GM18508 (cell line): ENCODE results near the gene OR6J1.
"Not testable (repeated sequence)": the region's sequence is repeated elsewhere in the genome, so short reads cannot be mapped to it uniquely, and the experiment has no call there.

ENCODE experiments used
- ATAC-seq: cut with Tn5 transposase; IDR thresholded peaks from one replicate; pipeline ENCODE4 v1.9.1; 2021; ENCODE audit warnings: moderate number of reproducible peaks; ENCODE audit not compliant: insufficient read depth, unreplicated experiment

The OR6J1 gene

DNA sequence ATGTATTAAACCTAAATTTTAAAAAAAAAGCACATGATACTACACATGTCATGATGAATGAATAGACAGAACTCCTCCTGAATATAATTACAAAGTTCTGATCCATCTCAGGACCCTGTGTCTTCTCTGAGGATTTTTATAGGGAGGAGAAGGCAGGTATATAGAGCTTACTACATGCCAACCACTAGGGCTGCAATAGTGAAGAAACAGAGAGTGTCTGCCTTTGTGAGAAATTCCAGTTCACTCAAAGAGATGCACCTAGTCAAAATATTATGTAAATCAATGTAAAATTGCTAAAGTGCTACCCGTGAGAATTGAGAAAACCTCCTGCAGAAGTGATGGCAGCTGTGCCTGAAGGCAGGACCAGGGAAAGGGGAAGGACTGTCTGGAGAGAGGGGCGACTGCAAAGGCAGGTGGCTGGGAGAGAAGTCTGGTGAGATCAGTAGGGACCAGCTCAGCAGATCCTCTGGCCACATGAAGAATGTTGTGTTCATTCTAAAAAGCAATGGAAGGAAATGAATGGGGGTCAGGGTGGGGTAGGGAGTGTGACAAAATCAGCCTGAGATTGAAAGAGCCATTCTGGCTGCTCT is 31.0 kb downstream of the OR6J1 start:
- no peak for ATAC-seq

DNA sequence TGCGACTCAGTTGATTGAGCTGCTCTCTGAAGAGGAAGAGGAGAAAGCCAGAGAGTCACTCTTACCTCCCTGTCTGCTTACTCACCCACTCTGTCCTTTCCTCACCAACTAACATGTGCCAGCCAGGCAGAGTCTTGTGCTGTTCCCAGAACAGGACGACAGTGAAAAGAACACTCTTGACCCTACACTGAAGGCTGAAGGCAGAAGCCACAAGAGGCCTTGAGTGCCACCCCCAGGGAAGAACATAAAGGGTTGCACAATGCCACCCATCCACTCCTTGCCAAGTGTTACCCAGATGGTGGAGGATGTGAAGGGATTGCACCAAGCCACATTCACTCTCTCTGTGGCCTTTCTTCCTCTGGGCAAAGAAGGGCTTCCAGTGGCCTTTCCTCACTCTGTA is 33.2 kb downstream of the OR6J1 start:
- no peak for ATAC-seq

DNA sequence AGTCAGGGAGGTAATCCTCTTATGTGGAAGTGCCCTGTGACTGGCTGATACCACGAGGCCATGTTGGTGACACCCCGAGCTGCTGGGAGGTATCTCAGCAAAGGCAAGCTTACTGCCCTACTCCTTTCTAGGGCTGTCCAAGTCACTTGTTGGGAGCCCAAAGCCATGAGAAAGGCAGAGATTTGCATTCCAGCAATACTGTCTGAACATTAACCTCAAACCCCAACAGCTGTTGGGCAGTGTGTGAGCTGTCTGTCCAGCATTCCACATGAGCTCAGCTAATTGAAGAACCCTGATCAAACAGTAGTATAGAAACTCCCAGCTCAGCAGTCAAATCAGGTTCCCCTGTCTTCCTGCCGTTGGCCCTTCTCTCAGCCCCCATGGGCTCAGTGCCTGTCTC is 36.9 kb downstream of the OR6J1 start:
- no peak for ATAC-seq

DNA sequence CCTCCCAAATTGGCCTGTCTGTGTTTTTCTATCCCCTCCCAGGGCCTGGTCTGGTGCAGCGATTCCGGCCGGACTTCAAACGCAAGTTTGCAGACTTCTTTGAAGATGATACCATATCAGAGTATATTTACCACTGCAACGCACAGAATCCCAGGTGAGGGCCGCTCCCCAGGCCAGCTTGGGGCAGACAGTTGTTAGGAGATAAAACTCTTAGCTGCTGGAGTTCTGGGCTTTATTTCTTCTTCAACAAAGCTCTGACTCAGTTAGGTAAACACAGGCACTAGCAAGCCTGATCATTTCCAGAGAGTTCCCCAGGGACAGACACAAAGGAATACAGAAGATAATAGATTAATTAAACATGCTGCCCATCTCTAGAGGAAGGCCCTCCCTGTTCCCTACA is 37.8 kb downstream of the OR6J1 start:
- ATAC-seq = no peak

DNA sequence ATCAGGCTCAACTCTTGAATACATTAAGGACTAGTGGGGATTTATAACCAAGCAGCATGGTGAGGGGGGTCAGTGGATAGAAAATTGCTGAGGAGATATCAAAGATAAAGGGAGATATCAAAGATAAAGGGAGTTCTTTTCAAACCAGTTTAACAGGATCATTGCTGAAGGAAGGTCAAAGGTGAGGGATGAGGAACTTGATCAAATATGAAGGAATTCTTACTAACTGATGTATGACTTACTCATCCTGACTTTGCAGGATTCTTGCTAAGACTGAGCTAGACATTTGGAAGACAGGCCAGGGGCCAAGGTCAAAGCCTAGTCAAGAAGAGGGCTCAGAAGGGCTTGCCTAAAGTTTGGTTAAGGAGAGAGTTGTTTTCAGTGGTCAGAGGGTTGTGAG is 41.3 kb downstream of the OR6J1 start:
- no peak for ATAC-seq

DNA sequence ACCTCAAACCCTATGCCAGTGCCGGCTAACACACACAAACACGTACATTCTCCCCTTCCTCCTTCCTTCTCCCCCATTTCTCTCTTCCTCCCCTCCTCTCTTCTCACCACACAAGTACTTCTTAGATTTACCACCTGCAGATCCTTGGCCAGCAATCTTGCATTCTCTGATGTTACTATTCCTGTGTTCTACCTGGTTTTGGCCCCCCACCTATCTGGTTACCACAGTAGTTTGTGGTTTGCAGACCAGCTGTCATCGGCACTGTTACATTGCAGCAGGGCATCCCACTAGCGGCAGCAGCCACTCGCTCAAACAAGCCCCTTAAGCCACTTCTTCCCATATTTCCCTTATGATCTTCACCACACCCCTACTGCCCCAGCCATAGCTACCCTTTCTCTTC is 42.2 kb downstream of the OR6J1 start:
- no peak for ATAC-seq

GRCh38 chr14:22601456-22601855 is 42.7 kb downstream of the OR6J1 start:
- ATAC-seq = no peak

DNA sequence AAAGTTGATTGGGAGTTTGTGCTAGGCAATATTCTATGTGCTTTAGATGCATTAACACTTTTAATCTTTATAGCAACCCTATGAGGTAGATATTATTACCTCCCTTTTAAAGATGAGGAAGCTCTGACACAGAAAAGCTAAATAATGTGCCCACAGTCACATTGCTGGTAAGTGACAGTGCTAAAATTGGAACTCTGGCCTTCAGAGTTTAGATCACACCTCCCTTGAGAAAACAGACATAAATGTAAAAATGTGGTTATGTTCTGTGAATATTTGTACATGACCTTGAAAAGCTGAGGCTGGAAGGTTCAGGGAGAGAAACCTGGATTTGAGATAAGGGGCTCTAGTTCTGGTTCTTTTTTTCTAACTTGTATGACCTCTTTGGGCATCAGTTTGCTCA is 44.1 kb downstream of the OR6J1 start:
- ATAC-seq = no peak

- ATAC-seq = no peak
Measured at GRCh38 chr14:22599349-22599748, 44.8 kb downstream of the OR6J1 start.

DNA sequence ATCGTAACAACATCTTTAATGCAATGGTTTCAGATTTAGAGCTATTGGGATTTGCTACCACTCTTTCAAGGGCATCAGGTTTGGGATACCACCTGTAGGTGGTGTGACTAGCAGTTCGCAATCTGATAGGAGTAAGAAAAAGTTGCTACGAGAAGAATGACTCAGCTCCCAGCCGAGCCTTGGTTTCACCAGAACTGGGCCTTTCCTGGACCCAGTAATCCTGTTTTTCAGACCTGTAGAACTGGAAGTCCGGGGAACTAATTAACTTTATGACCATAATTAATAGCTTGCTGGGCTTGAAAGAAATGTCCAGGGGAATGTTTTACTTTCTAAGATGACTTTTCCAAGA is 45.3 kb downstream of the OR6J1 start:
- no peak for ATAC-seq

DNA sequence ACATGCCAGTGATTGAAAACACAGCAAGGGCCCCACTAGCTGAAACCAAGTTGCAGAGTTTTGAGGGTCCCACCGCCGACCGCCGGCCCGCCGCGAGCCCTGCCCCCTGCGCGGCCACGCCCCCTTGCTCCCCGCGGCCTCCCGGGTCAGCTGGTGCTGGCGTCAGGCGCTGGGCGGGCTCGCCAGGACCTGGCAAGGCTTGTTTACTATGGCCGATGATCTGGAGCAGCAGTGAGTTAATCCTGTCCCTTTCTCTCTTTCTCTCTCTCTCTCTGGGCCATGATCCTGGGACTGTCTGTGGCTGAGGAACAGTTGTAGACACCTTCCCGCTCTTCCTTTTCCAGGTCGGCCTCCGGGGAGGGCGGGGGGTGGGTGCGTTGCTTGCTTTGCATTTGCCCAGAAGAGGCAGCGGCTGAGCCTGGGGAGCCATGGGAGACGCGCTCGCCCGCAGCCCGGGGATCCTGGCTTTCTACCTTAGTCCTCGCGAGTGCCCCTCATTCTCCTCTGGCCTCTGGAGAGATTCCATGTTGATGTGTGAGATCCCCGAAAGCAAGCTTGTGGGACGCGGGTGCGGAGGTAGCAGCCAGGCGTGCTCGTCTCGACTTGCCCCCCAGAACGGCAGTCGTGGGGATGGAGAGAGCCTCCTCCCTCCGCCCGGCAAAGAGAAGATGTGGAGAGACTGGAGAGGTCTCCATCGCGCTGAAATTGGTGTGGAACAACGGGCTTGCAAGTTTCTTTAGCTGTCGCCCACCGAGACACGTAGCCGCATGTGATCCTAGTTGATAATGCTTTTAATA is 45.9 kb downstream of the OR6J1 start, which contains the start of gene ABHD4:
TSS of gene ABHD4 (plus strand) at position 202 of the 797 bp plus-strand sequence. CDS start at position 209, 7 bp downstream.
- no peak for ATAC-seq

DNA sequence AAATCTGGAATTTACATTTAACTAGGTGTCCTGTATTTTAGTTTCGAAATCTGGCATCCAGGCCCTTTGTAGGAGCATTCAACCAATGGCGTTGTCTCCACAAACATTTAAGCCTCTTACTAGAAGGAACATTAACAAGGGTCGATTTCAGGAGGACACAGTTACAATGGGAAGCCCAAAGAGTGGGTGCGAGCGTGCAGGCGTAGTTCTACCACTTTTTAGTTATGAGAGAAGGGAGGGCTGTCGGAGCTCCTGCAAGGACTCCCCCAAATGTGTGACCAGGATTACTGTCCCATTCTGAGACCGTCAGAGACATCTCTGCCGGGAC is 46.4 kb downstream of the OR6J1 start:
- ATAC-seq = no peak

DNA sequence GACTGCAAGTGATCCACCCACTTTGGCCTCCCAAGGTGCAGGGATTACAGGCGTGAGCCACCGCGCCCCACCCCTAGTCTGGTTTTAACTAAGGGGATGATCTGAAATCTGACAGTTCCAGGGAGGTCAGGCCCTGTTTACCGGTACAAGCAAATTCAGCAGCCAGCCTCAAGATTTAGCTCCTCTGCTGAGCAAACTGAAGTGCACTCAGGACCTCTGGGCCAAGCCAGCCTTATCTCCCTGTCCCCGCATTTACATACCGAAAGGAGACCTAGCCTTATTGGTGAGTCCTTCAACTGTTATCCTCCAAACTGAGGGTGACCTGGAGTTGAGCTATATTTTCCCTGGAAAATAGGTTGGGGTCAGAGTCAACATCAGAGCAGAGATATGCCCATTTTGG is 46.9 kb downstream of the OR6J1 start:
- ATAC-seq = no peak

DNA sequence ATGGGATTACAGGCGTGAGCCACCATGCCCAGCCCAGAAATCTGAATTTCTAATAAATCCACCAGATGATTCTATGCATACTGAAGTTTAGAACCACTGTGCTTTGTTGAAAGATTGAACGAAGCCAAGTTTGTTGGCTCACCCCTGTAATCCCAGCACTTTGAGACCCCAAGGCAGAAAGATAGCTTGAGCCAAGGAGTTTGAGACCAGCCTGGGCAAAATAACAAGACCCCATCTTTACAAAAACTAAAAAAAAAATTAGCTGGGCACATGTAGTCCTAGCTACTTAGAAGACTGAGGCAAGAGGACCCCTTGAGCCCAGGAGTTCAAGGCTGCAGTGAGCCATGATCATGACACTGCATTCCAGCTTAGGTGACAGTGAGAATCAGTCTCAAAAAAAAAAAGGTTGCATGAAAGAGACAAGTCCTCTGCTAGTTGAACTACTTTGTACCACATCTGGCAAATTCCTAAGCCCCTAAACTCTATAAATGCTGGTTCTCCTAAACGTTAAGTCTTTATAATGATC is 47.7 kb downstream of the OR6J1 start:
- no peak for ATAC-seq

- no peak for ATAC-seq
Measured at GRCh38 chr14:22594156-22594716, 49.9 kb downstream of the OR6J1 start.

- ATAC-seq = no peak
Measured at GRCh38 chr14:22593601-22594000, 50.6 kb downstream of the OR6J1 start.

DNA sequence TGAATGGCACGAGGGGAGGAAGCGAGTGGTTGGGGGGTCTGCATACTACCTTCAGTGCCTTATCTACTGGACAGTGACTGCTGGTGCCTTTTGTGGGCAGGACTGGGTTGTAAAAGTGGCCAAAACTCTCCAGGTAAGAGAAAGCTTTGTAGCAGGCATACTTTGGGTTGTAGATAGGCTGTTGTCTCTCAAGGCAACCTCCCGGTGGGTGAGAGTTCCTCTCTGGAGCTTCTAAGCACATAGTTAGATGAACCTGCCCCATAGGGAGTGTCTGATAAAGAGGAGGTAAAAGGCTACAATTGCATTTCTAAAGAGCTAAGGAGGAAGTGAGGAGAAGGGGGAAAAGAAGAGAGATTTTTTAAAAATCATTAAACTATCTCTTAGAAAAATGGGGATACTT is 51.0 kb downstream of the OR6J1 start:
- no peak for ATAC-seq

- peak; percentile 70 for ATAC-seq
Measured at GRCh38 chr14:22589096-22589839, 54.9 kb downstream of the OR6J1 start, which contains the start of gene DAD1. DAD1 (minus strand) TSS chr14:22589224; CDS start chr14:22589157, 67 bp downstream.

DNA sequence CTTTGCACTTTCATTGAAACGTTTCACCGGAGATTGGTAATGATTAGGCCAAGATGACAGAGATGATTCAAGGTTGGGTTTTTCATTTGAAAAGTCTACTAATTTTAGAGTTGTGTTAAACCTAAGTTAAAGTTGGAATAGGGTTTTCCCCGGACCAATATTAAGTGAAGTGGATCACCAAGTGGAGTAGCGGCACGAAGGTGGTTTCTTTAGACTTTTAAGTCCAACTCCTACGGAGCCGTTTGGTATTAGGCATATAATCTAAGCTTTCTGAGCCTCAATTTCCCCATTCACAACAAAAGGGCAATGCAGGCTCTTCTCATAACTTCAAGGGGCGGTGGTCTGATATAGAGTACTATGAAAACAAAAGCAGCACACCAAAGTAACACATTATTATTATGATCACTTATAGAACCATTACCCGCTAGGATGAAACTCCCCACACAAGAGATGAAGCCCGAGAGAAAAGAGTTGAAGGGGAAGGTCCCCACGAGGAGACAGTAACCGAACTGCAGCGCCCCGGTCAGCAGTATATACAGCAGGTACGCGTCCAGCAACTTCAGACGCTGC is 55.5 kb downstream of the OR6J1 start:
- ATAC-seq = no peak

DNA sequence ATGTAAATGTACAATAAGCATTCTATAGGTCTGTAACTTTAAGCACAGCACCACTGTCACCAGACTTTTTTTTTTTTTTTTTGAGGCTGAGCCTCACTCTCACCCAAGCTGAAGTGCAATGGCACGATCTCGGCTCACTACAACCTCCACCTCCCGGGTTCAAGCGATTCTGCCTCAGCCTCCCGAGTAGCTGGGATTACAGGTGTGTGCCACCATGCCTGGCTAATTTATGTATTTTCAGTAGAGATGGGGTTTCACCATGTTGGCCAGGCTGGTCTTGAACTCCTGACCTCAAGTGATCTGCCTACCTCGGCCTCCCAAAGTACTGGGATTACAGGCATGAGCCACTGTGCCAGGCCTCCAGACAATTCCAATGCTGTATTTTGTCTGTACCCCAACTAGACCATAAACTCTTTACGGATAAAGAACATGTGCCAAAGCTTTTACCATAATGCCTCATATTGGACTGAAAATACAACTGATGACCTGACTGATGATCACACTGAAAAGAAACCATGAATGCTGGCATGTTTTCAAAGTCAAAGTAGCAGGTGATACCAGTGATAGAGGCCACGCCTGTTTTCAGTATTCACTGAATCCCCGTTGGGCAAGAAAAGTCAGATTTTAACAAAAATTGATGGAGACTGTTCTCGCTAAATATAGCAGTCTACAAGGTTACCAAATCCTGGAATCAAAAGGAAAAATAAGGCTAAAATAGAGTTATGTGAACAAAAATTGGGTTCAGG is 56.3 kb downstream of the OR6J1 start:
- ATAC-seq = not testable (repeated sequence)
